AG09309 (cell line): ENCODE data around the gene IMPDH1.

ENCODE experiments used
- DNase-seq: peaks from one replicate; pipeline ENCODE4 v3.0.0-alpha.2; 2010; ENCODE audit warnings: low read depth
- H3K4me3 ChIP-seq: 2 replicates; pipeline ENCODE4 v1.5.1; 2011; ENCODE audit warnings: mild to moderate bottlenecking, low read depth, low read length, moderate library complexity; ENCODE audit not compliant: control insufficient read depth
- TF ChIP-seq, protein P1 (sequence below): IDR thresholded peaks from 2 replicates; pipeline ENCODE4 v1.5.1; 2011; ENCODE audit warnings: mild to moderate bottlenecking, low read depth, low read length, inconsistent platforms; ENCODE audit not compliant: insufficient read depth, control insufficient read depth; ENCODE audit errors: missing control alignments

IMPDH1 gene

GRCh38 chr7:128357217-128357613, 52.6 kb downstream of the IMPDH1 start:
- no peak overlapping the region for H3K4me3 ChIP-seq
- TF ChIP-seq, protein P1, sequence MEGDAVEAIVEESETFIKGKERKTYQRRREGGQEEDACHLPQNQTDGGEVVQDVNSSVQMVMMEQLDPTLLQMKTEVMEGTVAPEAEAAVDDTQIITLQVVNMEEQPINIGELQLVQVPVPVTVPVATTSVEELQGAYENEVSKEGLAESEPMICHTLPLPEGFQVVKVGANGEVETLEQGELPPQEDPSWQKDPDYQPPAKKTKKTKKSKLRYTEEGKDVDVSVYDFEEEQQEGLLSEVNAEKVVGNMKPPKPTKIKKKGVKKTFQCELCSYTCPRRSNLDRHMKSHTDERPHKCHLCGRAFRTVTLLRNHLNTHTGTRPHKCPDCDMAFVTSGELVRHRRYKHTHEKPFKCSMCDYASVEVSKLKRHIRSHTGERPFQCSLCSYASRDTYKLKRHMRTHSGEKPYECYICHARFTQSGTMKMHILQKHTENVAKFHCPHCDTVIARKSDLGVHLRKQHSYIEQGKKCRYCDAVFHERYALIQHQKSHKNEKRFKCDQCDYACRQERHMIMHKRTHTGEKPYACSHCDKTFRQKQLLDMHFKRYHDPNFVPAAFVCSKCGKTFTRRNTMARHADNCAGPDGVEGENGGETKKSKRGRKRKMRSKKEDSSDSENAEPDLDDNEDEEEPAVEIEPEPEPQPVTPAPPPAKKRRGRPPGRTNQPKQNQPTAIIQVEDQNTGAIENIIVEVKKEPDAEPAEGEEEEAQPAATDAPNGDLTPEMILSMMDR: no peak
- DNase-seq: no peak

GRCh38 chr7:128356546-128357216, 53.1 kb downstream of the IMPDH1 start:
- DNase-seq: no peak
- no peak overlapping the region for H3K4me3 ChIP-seq
- TF ChIP-seq, protein P1: no peak

DNA sequence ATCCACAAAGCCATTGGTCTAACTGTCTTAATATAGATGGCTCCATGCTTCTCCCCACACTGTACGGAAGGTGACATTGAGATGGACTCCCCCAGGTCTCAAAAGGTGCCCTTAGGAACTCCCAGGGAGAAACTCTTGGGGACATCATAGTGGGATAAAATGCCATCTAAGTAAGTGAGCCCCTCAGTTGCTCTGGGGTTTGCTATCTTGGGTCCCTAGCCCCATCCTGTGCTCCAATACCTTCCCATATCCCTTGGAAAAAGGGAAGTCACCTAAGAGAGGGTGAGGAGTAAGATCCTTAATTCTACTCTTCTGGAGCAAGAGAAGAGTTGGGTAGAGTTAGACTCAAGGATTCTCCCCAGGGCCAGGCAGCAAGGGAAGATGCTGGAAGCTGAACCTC, 56.2 kb downstream of the IMPDH1 start:
- no peak overlapping the region for H3K4me3 ChIP-seq
- TF ChIP-seq, protein P1: no peak
- no peak for DNase-seq

GRCh38 chr7:128353189-128353588, 56.6 kb downstream of the IMPDH1 start:
- DNase-seq: no peak
- H3K4me3 ChIP-seq: no peak overlapping the region
- TF ChIP-seq, protein P1: no peak

GRCh38 chr7:128352636-128353035, 57.1 kb downstream of the IMPDH1 start:
- DNase-seq: no peak
- TF ChIP-seq, protein P1: no peak
- no peak overlapping the region for H3K4me3 ChIP-seq

GRCh38 chr7:128352153-128352537, 57.6 kb downstream of the IMPDH1 start:
- DNase-seq: no peak
- H3K4me3 ChIP-seq: no peak overlapping the region
- TF ChIP-seq, protein P1: peak; percentile 39
